GM12878 (cell line): ENCODE results near the gene MACROD2. TPM values are rescaled to one million over a fixed set of nuclear protein-coding genes. Genes with fewer than 3 reads are reported as not detected.

Experiments
- ATAC-seq: fragments of 200-7000 bp; cut with Tn5 transposase; 3 replicates; pipeline ENCODE4 v1.9.1; 2020; ENCODE audit warnings: mild to moderate bottlenecking, moderate library complexity
- BruUV-seq: library from RNA; stranded (reverse); fragments of 400-500 nt; replicated peaks from 2 replicates; lab custom pipeline; 2021; lab: Mats Ljungman, UMichigan
- CTCF ChIA-PET: fragments of 300-600 bp; sonication (Branson Sonifier 250); formaldehyde crosslinking; extraction: SDS; loops from one replicate; lab custom pipeline; 2021; ENCODE audit warnings: inconsistent platforms; lab: Yijun Ruan, JAX
- POLR2A ChIA-PET: fragments of 350-600 bp; formaldehyde crosslinking; extraction: SDS; loops from one replicate; lab custom pipeline; 2021; ENCODE audit warnings: inconsistent platforms; lab: Charles Lee
- RAD21 ChIA-PET: fragments of 300-600 bp; sonication (Branson Sonifier 250); formaldehyde crosslinking; loops from one replicate; lab custom pipeline; 2023; ENCODE audit warnings: antibody characterized with exemption; ENCODE audit not compliant: unreplicated experiment; lab: Charles Lee
- SMC1A ChIA-PET: fragments of 300-600 bp; sonication (Branson Sonifier 250); formaldehyde crosslinking; loops from one replicate; lab custom pipeline; 2023; ENCODE audit not compliant: unreplicated experiment, uncharacterized antibody; lab: Charles Lee
- DNase-seq: peaks from one replicate; pipeline ENCODE4 v3.0.0-alpha.2; 2011; ENCODE audit warnings: low read depth, low spot score
- FAIRE-seq: peaks from 3 replicates; lab custom pipeline; 2011; peaks lifted over from hg19 to GRCh38; lab: Jason Lieb, UNC
- H2AFZ ChIP-seq: 2 replicates; pipeline ENCODE4 v1.6.0; 2011; ENCODE audit warnings: low read depth, low read length, control low read depth; ENCODE audit not compliant: control insufficient read depth
- H3K27ac ChIP-seq: 2 replicates; pipeline ENCODE4 v1.5.1; 2011; ENCODE audit warnings: control low read depth; ENCODE audit not compliant: control insufficient read depth, insufficient read depth
- H3K27me3 ChIP-seq, 2 experiments: replicated peaks in 1 of 2; 2 replicates each; pipeline versions ENCODE4 v1.6.0 to v1.6.1; 2011; ENCODE audit warnings: low read length in 1 of 2; ENCODE audit not compliant: control insufficient read depth in 2 of 2, insufficient read depth in 2 of 2
- H3K36me3 ChIP-seq, 2 experiments: 2 replicates each; pipeline ENCODE4 v1.5.1; 2011; ENCODE audit warnings: low read length in 1 of 2; ENCODE audit not compliant: control insufficient read depth in 2 of 2, insufficient read depth in 2 of 2
- H3K4me1 ChIP-seq: 2 replicates; pipeline ENCODE4 v1.6.1; 2011; ENCODE audit warnings: mild to moderate bottlenecking, low read length, moderate library complexity, mixed read lengths; ENCODE audit not compliant: control insufficient read depth, insufficient read depth
- H3K4me2 ChIP-seq: 2 replicates; pipeline ENCODE4 v1.6.0; 2011; ENCODE audit warnings: control low read depth; ENCODE audit not compliant: control insufficient read depth, insufficient read depth
- H3K4me3 ChIP-seq: fragments of 200-600 bp; sonication (generic); 2 replicates; pipeline ENCODE4 v1.5.1; 2016
- H3K79me2 ChIP-seq: 2 replicates; pipeline ENCODE4 v1.6.0; 2011; ENCODE audit warnings: low read length; ENCODE audit not compliant: control insufficient read depth, insufficient read depth
- H3K9ac ChIP-seq: 2 replicates; pipeline ENCODE4 v1.8.0; 2011; ENCODE audit warnings: low read length, control low read depth, mixed read lengths; ENCODE audit not compliant: control insufficient read depth, insufficient read depth
- H3K9me3 ChIP-seq: replicated peaks from 3 replicates; pipeline ENCODE4 v1.5.1; 2011; ENCODE audit warnings: mild to moderate bottlenecking, low read length; ENCODE audit not compliant: control insufficient read depth, insufficient read depth
- H4K20me1 ChIP-seq: 2 replicates; pipeline ENCODE4 v1.6.0; 2011; ENCODE audit not compliant: control insufficient read depth, insufficient read depth
- ATF3 ChIP-seq: IDR thresholded peaks from 2 replicates; pipeline ENCODE4 v1.6.1; 2011; ENCODE audit warnings: low read depth, mild to moderate bottlenecking, low read length, moderate library complexity, borderline replicate concordance; ENCODE audit errors: extremely low read depth
- CEBPZ ChIP-seq: fragments of 150-350 bp; IDR thresholded peaks from 2 replicates; pipeline ENCODE4 v1.6.1; 2016; ENCODE audit warnings: low read depth, low read length
- EED ChIP-seq: sonication (generic); IDR thresholded peaks from 2 replicates; pipeline ENCODE4 v1.6.1; 2016; ENCODE audit warnings: antibody characterized with exemption, low read depth
- ETV6 ChIP-seq, 2 experiments: fragments of 450-650 bp in 1 of 2; IDR thresholded peaks in 1 of 2; conservative IDR thresholded peaks in 1 of 2; 2 replicates each; pipeline ENCODE4 v1.6.1; 2014; ENCODE audit warnings: antibody characterized with exemption in 1 of 2, borderline replicate concordance in 1 of 2, low read depth in 1 of 2, mild to moderate bottlenecking in 1 of 2, moderate library complexity in 1 of 2
- WGBS: methylation state at CpG from one replicate; pipeline ENCODE4 v1.1.6; 2016; ENCODE audit warnings: low lambda C conversion rate; ENCODE audit not compliant: insufficient replicate concordance, insufficient coverage; ENCODE audit errors: missing lambda C conversion rate; 5-methylcytosine and 5-hydroxymethylcytosine counted together
- in situ Hi-C: fragments of 300-500 bp; cut with MboI; formaldehyde crosslinking; loops from 9 replicates; pipeline ENCODE4 v1.14.3; 2018; ENCODE audit warnings: mixed read lengths
- intact Hi-C: fragments of 100-400 bp; cut with micrococcal nuclease; formaldehyde crosslinking; loops from one replicate; pipeline ENCODE4 v1.14.2; 2022; ENCODE audit not compliant: unreplicated experiment
- polyA plus RNA-seq, 11 experiments: library from polyadenylated mRNA; depleted of rRNA in 4 of 11; unstranded in 6 of 11; stranded (reverse) in 5 of 11; fragments of >200 nt; fragmentation: Nextera tagmentation in 4 of 11; fragmentation: Illumina TruSeq in 1 of 11; extraction: Ambion mirVana in 4 of 11; extraction: Trizol in 1 of 11; gene quantifications; 1 replicate in 1 of 11; 2 replicates in 10 of 11; pipeline versions ENCODE4 v1.2.1 to v1.2.3, GENCODE V29; 2011 to 2016; ENCODE audit warnings: inconsistent platforms in 2 of 11, missing spikeins in 2 of 11, low read depth in 1 of 11
- total RNA-seq, 4 experiments: library from RNA; depleted of rRNA in 3 of 4; stranded (reverse); fragments of >200 nt in 3 of 4; fragmentation: Illumina TruSeq in 1 of 4; extraction: Trizol in 1 of 4; gene quantifications; 2 replicates each; pipeline versions ENCODE4 v1.2.1 to v1.2.3, GENCODE V29; 2013 to 2021

MACROD2 gene
- total and polyA plus RNA-seq, 10 of the 15 experiments (the other 5 are each of a cell fraction or from before 2014, with no cell fraction given): 1.1 to 21.5 (median 2.2) TPM

GRCh38 chr20:14609328-14610221 lies 614.3 kb downstream of the MACROD2 start:
- ChIA-PET POLR2A (no interaction called here), RAD21 (no interaction called here), CTCF (no interaction called here), SMC1A (interaction anchor here (1.1 kb wide), 1 partner anchor 10 kb away, joined by 3 read pairs; no protein-coding TSS in a partner anchor)
- TF ChIP-seq CEBPZ (no peak), ATF3 (no peak), ETV6 (conservative IDR thresholded peaks at IDR 0.05 in 1 of 2, IDR thresholded peaks at IDR 0.05 in 1 of 2; ENCODE audit: borderline replicate concordance in 1 of 2, low read depth in 1 of 2) (no peak), EED (no peak)
- no peaks in the 10 kb centered on the region for H3K27me3 ChIP-seq
- H3K36me3 ChIP-seq: no peaks in the 10 kb centered on the region
- H3K9me3 ChIP-seq: no peaks in the 10 kb centered on the region
- in situ Hi-C loops: no loop called here
- ATAC-seq: no peak
- H3K79me2 ChIP-seq: no peaks in the 10 kb centered on the region
- no peak for DNase-seq
- no peak overlapping the region for H2AFZ ChIP-seq
- no peak for FAIRE-seq
- BruUV-seq: no TSS peak
- H3K4me2 ChIP-seq: no peak overlapping the region
- no peak overlapping the region for H3K27ac ChIP-seq
- no peak overlapping the region for H3K4me3 ChIP-seq
- 1% methylated on average over 4 of the region's 4 CpGs for WGBS
- intact Hi-C loops: no loop called here
- no peaks in the 10 kb centered on the region for H3K4me1 ChIP-seq
- no peak overlapping the region for H3K9ac ChIP-seq
- H4K20me1 ChIP-seq: no peaks in the 10 kb centered on the region
